Measurements from ENCODE around the gene ARFRP1.

ARFRP1 gene

DNA sequence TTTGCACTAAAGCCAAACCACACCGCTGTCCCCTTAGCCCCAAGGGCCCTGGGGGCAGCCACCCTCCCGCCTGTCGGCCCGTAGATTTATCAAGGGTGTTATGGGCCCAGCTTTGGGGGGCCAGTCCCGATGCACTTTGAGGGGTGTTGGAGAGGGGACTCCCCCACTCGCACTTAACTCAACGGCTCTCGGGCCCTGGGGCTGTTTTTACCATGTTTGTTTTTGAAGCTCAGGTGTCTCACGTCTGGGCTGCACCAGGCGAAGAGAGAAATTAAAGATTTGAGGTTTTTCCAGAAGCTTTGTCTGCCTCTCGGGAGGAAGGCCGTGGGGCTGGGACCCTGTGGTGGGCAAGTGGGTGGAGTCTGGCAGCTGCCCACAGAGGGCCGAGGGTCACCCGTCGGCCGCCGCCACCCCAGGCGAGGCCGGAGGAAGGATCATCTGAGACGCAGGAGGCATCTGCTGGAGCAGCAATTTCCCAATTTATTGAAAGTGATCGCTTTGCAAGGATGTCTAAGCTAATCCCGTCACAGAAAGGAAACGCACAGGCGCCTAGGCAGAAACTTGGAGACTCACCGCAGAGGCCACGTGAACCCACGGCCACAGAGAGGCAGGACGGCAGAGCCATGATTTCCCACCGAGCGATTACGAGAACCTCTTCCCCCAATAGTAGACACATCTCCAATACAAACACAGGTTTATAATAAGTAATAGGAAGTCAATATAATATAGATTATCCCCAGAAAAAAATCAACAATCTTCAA lies 35.6 kb upstream of the ARFRP1 start:
- no peak for DNase-seq (ENCODE audit: low read depth, low spot score)

DNA sequence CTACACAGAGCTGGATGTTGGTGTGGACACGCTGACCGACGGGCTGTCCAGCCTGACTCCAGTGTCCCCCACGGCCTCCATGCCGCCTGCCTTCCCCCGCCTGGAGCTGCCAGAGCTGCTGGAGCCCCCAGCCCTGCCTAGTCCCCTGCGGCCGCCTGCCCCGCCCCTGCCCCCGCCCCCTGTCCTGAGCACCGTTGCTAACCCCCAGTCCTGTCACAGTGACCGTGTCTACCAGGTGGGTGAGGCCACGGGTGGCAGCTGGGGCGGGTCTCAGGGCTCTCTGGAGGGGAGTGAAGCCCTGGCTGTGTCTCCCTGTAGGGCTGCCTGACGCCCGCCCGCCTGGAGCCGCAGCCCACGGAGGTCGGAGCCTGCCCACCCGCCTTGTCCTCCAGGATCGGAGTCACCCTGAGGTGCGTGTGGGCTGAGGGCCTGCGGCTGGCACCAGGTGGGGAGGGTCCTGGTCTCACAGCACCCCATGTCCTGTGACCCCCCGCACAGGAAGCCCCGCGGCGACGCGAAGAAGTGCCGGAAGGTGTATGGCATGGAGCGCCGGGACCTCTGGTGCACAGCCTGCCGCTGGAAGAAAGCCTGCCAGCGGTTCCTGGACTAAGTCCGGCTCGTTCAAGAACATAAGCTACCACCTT lies 34.7 kb upstream of the ARFRP1 start:
- DNase-seq (ENCODE audit: low read depth, low spot score): no peak

DNA sequence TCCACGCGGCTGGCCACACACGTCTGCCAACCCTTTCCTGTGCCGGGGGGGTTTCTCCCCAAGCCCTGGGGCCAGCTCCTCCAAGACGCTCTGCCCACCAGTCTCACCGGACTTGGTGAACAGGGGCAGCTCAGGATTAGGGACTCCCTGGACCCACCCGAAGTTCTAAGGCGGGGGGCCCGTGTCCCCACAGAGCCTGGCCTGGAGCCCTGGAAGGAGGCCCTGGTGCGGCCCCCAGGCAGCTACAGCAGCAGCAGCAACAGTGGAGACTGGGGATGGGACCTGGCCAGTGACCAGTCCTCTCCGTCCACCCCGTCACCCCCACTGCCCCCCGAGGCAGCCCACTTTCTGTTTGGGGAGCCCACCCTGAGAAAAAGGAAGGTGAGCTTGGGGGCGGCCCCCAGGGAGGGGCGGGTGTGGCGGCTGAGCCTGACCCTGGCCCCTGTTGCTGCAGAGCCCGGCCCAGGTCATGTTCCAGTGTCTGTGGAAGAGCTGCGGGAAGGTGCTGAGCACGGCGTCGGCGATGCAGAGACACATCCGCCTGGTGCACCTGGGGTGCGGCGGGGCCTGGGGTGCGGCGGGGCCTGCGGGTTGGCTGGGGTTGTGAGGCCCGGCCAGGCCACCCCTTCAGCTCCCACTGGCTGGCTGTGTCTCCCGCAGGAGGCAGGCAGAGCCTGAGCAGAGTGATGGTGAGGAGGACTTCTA lies 34.1 kb upstream of the ARFRP1 start:
- DNase-seq (ENCODE audit: low read depth, low spot score): no peak

DNA sequence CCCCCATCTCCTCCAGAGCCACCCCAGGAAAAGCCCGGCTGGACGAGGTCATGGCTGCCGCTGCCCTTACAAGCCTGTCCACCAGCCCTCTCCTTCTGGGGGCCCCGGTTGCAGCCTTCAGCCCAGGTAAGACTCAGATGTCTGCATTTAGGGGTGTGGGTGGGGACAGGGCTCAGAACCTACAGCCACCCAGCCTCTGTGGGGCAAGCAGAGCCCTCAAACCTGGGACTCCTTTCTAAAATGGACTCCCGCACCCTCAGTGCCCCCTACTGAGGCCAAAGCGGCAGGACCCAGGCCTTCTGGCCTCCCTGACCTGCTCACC lies 33.5 kb upstream of the ARFRP1 start:
- DNase-seq (ENCODE audit: low read depth, low spot score): no peak

DNA sequence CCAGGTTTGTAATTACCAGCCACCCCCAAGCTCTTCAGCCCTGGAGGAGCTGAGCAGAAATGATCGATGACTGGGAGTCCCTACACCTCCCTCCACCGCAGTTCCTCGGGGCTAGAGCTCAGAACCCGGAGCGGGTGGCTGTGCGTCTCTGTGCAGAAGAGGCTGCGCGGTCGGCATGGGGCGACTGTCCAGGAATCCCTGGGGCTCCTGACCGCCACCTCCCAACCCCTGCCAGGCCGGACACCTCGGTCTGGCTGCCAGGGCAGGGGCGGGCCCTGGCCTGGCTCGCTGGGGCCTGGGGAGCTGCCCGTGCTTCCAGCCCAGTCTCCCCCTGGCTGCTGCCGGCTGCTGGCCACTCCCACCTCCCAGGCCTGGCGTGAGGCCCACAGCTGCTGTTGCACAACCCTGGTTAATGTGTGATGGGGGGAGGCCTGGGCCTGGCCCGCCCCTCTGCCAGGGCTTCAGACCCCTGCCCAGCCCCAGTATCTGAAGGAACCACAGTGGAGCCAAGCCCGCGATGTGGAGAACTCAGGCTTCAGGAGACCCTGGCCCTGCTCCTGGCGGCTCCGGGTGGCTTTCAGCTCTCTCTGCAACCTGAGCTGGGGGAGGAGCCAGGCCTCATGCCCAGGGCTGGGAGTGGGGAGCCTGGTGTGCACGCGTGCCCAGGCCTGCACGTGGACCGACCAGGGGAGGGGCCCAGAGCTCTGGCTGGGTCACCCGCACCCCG lies 33.0 kb upstream of the ARFRP1 start:
- no peak for DNase-seq (ENCODE audit: low read depth, low spot score)

DNA sequence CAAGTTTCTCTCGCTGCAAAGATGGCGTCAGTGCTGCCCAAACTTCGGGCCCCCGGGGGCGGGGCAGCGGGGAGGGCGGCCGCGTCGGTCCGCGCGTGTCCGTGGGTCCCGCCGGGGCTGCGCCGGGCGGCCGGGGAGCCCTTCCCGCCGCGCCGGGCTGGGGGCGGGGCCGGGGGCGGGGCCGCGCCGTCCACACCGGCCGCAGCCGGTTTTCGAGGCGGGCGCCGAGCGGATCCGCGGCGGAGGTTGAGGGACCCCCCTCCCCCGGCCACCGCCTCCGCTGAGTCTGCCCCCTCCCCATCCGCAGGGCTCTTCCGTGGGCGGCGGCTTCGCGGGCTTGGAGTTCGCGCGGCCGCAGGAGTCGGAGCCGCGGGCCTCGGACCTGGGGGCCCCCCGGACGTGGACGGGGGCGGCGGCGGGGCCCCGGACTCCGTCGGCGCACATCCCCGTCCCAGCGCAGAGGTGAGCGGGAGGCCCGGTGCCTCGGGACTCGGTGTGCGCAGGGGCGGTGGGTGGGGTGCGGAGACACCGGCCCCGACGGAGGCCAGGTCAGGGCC lies 32.4 kb upstream of the ARFRP1 start:
- no peak for DNase-seq (ENCODE audit: low read depth, low spot score)

DNA sequence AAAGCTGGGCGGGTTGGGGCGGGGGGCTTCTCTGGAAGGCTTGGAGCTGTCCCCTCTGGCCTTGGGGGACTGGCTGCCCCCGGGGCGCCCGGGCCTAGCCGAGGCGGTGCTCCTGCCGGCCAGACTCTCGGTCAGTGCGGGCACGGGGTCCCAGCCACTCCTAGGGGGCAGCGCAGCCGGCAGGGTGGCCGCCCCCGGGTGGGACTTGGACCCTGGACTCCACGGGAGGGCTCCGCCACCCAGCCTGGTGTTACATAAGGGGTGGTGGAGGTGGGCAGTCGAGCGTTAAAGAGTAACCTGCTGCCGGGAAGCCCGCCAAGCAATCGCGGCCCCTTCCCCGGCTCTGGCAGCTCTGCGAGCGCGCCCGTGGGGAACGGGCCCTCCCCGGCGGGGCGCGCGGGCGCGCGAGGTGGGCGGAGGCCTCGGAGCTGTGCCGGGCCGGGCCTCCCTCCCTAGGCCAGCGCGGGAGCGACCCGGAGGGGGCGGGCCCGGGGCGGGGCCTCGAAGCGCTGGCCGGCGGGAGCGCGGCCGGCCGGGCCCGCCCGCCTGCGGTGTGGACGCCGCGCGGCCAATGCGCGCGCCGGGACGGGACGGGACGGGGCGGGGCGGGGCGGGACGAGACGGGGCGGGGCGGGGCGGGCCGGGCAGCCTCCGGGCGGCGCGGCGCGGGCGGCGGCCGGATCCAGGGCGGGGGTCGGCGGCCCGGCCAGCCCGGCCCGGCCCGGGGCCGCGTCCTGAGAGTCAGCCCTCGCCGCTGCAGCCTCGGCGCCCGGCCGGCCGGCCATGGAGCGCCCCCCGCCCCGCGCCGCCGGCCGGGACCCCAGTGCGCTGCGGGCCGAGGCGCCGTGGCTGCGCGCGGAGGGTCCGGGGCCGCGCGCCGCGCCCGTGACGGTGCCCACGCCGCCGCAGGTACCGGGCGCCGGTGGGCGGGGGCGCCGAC lies 31.6 kb upstream of the ARFRP1 start, which contains the start of gene SLC2A4RG:
SLC2A4RG (plus strand) TSS at position 647 of the 940 bp plus-strand sequence; CDS start at position 784, 137 bp downstream.
- DNase-seq (ENCODE audit: low read depth, low spot score): no peak

DNA sequence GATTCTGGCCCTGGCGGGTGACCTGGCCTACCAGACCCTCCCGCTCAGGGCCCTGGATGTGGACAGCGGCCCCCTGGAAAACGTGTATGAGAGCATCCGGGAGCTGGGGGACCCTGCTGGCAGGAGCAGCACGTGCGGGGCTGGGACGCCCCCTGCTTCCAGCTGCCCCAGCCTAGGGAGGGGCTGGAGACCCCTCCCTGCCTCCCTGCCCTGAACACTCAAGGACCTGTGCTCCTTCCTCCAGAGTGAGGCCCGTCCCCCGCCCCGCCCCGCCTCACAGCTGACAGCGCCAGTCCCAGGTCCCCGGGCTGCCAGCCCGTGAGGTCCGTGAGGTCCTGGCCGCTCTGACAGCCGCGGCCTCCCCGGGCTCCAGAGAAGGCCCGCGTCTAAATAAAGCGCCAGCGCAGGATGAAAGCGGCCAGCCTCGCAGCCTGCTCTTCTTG lies 30.9 kb upstream of the ARFRP1 start:
- DNase-seq (ENCODE audit: low read depth, low spot score): no peak

DNA sequence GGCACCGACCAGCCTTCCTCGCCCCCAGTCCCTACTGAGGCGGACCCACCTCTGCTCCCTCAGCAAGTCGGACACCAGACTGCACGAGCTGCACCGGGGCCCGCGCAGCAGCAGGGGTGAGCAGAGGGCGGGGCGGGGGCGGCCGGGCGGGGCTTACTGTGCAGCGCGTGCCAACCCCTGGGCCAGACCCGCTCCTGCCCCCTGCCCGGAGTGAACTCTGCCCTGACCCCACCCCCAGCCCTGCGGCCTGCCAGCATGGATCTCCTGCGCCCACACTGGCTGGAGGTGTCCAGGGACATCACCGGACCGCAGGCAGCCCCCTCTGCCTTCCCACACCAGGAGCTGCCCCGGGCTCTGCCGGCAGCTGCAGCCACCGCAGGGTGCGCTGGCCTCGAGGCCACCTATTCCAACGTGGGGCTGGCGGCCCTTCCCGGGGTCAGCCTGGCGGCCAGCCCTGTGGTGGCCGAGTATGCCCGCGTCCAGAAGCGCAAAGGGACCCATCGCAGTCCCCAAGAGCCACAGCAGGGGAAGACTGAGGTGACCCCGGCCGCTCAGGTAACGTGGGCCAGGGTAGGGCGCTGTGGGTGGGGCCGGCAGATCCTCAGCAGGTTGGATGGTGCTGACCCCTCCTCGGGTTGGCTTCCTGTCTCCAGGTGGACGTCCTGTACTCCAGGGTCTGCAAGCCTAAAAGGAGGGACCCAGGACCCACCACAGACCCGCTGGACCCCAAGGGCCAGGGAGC lies 30.3 kb upstream of the ARFRP1 start:
- DNase-seq (ENCODE audit: low read depth, low spot score): no peak

DNA sequence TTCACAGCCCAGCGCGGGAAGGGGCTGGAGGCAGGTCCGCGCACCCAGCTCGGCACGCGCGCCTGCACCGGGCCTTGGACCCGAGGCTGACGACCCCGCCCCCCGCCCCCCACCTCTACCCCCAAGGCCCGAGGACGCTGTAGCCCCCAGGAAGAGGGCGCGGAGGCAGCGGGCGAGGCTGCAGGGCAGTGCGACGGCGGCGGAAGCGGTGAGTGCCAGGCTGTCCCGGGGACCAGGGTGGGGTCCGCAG lies 29.8 kb upstream of the ARFRP1 start:
- no peak for DNase-seq (ENCODE audit: low read depth, low spot score)

DNA sequence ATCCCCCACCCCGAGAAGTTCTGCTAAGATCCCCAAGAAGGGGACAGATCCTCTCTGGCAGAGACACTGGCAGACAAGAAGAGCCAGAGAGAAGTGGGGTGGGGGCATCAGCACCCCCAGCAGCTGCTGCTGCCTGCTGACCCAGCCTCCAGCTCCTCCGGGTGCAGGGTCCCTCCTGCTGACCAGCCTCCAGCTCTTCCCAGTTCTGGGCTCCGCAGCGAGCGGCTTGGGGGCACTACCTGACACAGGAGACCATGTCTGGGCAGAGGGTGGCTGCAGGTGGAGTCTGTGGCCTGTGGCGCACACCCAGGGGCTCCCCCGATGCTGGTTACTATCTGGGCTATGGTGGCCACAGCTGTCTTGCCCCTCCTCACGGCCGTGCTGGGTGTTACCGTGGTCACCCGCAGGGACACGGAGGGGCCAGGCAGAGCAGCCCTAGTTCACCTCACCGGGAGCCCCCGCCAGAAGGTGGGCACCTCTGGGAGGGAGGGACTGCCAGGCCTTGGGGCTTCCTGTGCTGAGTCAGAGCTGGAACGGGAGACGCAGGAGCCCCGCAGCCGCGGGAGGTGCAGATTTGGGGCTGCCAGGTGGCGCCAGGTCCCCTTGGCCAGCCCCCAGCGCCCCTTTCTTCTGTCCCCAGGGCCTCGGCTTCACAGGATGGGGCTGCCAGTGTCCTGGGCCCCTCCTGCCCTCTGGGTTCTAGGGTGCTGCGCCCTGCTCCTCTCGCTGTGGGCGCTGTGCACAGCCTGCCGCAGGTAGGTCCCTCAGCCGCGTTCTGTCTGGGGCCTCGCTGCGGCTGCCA lies 29.3 kb upstream of the ARFRP1 start:
- no peak for DNase-seq (ENCODE audit: low read depth, low spot score)

DNA sequence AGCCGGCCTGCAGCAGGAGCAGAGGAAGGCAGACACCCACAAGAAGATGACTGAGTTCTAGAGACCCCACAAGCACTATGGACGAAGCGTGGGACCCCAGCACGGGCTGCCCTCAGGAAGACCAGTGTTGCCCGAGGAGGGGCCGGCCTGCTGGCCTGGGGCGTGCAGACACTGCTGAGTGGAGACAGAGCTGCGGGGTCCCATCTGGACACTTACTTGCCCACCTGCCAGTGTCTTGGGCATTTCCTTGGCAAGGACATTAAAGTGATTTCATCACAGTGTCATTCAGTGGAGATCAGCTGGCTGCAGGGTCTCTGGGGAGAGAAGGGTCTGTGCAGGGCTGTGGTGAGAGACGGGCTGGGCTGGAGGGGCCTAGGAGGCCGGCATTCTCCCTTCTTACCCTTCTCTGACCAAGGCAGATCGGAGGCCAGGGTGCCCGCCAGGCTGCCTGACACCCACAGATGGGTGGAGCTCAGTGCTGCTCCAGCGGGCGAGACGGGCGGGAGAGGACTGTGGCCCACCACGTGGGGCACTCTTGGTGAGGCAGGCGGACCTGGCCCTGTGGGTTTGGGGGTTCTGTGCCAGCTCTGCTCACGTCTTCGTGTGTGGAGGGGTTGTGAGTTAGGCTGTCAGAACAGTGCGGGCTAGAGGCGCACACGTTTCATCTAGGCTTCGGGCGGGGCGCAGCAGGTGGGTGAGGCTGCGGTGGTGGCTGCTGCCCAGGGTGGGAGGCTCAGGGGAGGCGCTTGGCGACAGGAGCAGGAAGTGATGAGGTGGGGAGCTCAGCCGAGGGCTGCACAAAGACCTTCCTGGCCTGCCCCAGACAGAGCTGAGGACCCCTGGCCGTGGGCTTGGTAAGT lies 28.3 kb upstream of the ARFRP1 start, which contains the start of gene LIME1:
LIME1 (plus strand) TSS at position 806 of the 860 bp plus-strand sequence. CDS start 886 bp downstream, outside the sequence.
- DNase-seq (ENCODE audit: low read depth, low spot score): no peak

DNA sequence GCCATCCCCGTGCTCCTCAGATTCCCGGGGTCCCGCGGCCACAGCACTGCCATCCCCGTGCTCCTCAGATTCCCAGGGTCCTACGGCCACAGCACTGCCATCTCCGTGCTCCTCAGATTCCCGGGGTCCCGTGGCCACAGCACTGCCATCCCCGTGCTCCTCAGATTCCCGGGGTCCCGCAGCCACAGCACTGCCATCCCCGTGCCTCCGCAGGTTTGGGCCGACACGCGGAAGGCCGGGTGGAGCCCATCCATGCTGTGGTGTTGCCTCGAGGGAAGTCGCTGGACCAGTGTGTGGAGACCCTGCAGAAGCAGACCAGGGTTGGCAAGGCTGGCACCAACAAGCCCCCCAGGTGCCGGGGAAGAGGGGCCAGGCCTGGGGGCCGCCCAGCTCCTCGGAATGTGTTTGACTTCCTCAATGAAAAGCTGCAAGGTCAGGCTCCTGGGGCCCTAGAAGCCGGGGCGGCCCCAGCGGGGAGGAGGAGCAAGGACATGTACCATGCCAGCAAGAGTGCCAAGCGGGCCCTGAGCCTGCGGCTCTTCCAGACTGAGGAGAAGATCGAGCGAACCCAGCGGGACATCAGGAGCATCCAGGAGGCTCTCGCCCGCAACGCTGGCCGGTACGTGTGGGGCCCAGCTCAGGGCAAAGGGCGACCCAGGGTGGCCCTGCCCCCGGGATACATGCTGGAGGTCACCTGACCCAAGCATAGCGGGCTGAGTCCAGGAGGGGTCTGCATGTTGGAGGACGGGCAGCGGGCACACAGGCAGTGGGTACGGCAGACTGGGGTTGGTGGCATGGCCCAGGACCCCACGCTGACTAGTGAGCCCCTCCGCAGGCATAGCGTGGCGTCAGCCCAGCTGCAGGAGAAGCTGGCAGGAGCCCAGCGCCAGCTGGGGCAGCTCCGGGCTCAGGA lies 27.4 kb upstream of the ARFRP1 start:
- DNase-seq (ENCODE audit: low read depth, low spot score): no peak

DNA sequence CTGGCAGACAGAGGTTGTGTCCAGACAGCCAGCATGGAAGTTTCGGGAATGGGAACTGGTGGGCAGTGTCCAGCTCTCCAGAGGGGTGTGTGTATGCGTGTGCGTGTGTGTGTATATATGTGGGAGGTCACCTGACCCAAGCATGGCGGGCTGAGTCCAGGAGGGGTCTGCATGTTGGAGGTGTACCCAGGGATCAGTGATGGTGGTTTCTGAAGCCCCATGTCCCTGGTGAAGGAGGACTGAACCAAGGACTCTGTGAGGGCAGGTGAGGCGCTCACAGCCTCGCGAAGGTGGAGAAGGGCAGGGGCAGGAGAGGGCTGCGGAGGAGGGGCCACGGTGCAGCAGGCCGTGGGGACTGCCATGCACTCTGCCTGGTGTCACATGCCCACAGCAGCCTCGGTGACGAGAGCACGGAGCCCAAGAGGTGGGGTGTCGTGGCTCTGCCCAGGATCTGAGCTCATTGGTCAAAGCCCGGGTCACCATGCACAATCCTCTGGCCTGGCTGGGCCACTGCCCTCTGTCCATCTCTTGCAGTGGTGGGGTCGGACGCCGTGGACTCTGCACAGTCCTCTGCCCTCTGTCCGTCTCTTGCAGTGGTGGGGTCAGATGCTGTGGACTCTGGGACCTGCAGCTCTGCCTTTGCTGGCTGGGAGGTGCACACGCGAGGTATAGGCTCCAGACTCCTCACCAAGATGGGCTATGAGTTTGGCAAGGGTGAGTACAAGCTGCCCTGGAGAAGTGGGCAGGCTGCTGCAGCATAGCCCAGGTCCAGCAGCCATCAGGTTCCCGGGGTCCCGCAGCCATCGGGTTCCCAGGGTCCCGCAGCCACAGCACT lies 26.6 kb upstream of the ARFRP1 start:
- no peak for DNase-seq (ENCODE audit: low read depth, low spot score)

DNA sequence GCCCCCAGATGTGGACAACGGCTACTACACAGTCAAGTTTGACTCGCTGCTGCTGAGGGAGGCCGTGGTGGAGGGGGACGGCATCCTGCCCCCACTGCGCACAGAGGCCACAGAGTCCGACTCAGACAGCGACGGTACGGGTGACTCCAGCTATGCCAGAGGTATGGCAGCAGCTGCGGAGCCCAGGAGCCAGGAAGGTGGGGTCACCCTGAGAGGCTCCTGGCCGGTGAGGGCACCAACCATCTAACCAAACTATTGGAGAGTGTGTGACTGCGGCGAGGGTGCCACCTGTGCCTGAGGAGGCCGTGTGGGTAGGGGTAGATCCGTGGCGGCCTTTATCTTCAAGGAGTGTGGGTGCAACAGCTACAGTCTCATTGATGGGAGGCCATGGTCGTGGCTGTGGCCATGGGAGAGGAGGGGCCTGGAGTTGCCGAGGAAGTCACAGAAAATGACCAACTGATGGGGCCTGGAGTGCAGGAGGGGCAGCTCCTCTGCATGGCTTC lies 25.9 kb upstream of the ARFRP1 start:
- DNase-seq (ENCODE audit: low read depth, low spot score): no peak

DNA sequence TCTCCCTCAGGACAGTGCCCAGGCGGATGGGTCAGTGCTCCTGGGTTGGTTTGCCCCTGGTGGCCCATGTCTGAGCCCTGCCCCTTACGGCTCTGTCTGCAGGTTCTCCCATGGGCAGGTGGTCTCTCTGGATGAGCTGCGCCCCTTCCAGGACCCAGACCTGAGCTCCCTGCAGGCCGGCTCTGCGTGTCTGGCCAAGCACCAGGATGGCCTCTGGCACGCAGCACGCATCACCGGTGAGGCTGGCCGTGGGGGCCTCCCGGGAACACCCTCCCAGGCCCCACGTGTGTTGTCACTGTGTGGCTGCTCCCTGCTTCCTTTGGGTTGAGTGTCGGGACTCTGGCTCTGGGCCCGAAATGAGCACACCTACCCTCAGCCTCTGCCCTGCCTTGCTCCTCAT lies 25.3 kb upstream of the ARFRP1 start:
- DNase-seq (ENCODE audit: low read depth, low spot score): no peak

All from activated naive CD8-positive, alpha-beta T cell treated with anti-CD3 and anti-CD28 coated beads, Interleukin-2, amount 50 U/mL, for 16 hours (primary cell).